Spleen (tissue), 13 donors: ENCODE results near the gene NAA30. TPM values are rescaled to one million over a fixed set of nuclear protein-coding genes. Genes with fewer than 3 reads are reported as not detected.
A peak's percentile ranks its signal among the peaks of the same experiment; 100 is the strongest.
"Not testable (repeated sequence)": the region's sequence is repeated elsewhere in the genome, so short reads cannot be mapped to it uniquely, and the experiment has no call there.

Experiments
- DNase-seq: peaks from one replicate; pipeline ENCODE4 v3.0.0-alpha.2; 2020
- H3K27ac ChIP-seq, 8 donors: fragments of 200-600 bp; sonication (generic) in 7 of 8; 1 replicate in 4 of 8; 2 replicates in 4 of 8; pipeline versions ENCODE4 v1.5.0 to v1.8.0; 2016 to 2021; ENCODE audit warnings: inconsistent platforms in 4 of 8, mild to moderate bottlenecking in 4 of 8, moderate library complexity in 1 of 8
- H3K27me3 ChIP-seq, 7 donors: fragments of 200-600 bp; sonication (generic) in 6 of 7; replicated peaks in 1 of 7; 1 replicate in 4 of 7; 2 replicates in 3 of 7; pipeline versions ENCODE4 v1.5.0 to v1.8.0; 2016 to 2021; ENCODE audit warnings: inconsistent platforms in 3 of 7, mild to moderate bottlenecking in 1 of 7
- H3K36me3 ChIP-seq, 6 donors: fragments of 200-600 bp; sonication (generic) in 5 of 6; 1 replicate in 4 of 6; 2 replicates in 2 of 6; pipeline versions ENCODE4 v1.5.0 to v1.8.0; 2016 to 2021; ENCODE audit warnings: inconsistent platforms in 2 of 6
- H3K4me1 ChIP-seq, 6 donors: fragments of 200-600 bp; sonication (generic) in 5 of 6; 1 replicate in 3 of 6; 2 replicates in 3 of 6; pipeline versions ENCODE4 v1.5.0 to v1.8.0; 2016 to 2021; ENCODE audit warnings: inconsistent platforms in 3 of 6
- H3K4me3 ChIP-seq, 8 donors: fragments of 200-600 bp; sonication (generic) in 7 of 8; 1 replicate in 4 of 8; 2 replicates in 4 of 8; pipeline versions ENCODE4 v1.5.0 to v1.8.0; 2016 to 2021; ENCODE audit warnings: inconsistent platforms in 4 of 8, mild to moderate bottlenecking in 4 of 8, moderate library complexity in 2 of 8
- H3K9me3 ChIP-seq, 8 donors: fragments of 200-600 bp; sonication (generic) in 7 of 8; 1 replicate in 4 of 8; 2 replicates in 4 of 8; pipeline versions ENCODE4 v1.5.0 to v1.8.0; 2016 to 2021; ENCODE audit warnings: inconsistent platforms in 4 of 8
- CTCF ChIP-seq, 11 experiments: fragments of 200-600 bp in 7 of 11; fragments of 450-650 bp in 4 of 11; sonication (generic) in 4 of 11; IDR thresholded peaks in 8 of 11; conservative IDR thresholded peaks in 3 of 11; 1 replicate in 7 of 11; 2 replicates in 4 of 11; pipeline versions ENCODE4 v1.4.0 to v1.8.0; 2016 to 2021; ENCODE audit warnings: antibody characterized with exemption in 11 of 11, inconsistent platforms in 4 of 11, mild to moderate bottlenecking in 1 of 11
- POLR2A ChIP-seq, 3 donors: fragments of 450-650 bp; IDR thresholded peaks; one replicate each; pipeline ENCODE4 v1.5.1; 2017; ENCODE audit warnings: antibody characterized with exemption in 3 of 3, mild to moderate bottlenecking in 1 of 3
- POLR2AphosphoS5 ChIP-seq, 3 donors: sonication (generic); formaldehyde crosslinking; IDR thresholded peaks; one replicate each; pipeline ENCODE4 v1.5.1; 2017; ENCODE audit warnings: antibody characterized with exemption in 3 of 3
- WGBS, 5 donors: extraction: QIAGEN DNeasy Blood & Tissue Kit in 3 of 5; methylation state at CpG; one replicate each; pipeline versions ENCODE4 v1.1.5 to v1.1.7; 2013 to 2018; 5-methylcytosine and 5-hydroxymethylcytosine counted together
- intact Hi-C: fragments of 100-400 bp; cut with DNase I; formaldehyde crosslinking; loops from one replicate; pipeline ENCODE4 v1.15.0; 2023; ENCODE audit warnings: low total_unique reads
- long read RNA-seq, 2 donors: transcript quantifications; one replicate each; lab custom pipeline, GENCODE V29; 2026
- polyA plus RNA-seq, 3 donors: library from polyadenylated mRNA; stranded (reverse); fragments of 200-250 nt; gene quantifications; one replicate each; pipeline ENCODE4 v1.2.1, GENCODE V29; 2013
- total RNA-seq, 7 donors: library from RNA; depleted of rRNA in 3 of 7; stranded (reverse); fragments of >200 nt in 3 of 7; fragmentation: NEBNext Ultra II Directional in 4 of 7; extraction: Animal tissue kit (Norgen Biotek cat#: 25700) in 4 of 7; gene quantifications; one replicate each; pipeline versions ENCODE4 v1.1.0 to v1.2.1, GENCODE V29; 2016 to 2021
- donor health status: healthy with polysubstance abuse.
- donor health status: DM: no; HTN: no; CAD: no; lungs with moderate emphysema.
- donor health status: DM: no; HTN: no; CAD: no.
- donor health status: Bipolar disorder and iron deficiency.
- donor health status: healthy.
- donor health status: DM: no; HTN: no; CAD: no.
- donor health status: DM: yes; HTN: yes; CAD: no.

Gene NAA30
- total RNA-seq (10 to 100 TPM; 13.6 to 24.4 (median 17.9) TPM), polyA plus RNA-seq (1 to 10 TPM; 2.8 to 6.8 (median 4.6) TPM)
- long read RNA-seq, donor 1, full-length matches to known transcripts, result 6 of 6 reads
- long read RNA-seq, donor 1, partial matches to known transcripts, result 0 of 6 reads
- long read RNA-seq, donor 1, other reads (novel, unspliced or antisense), result 0 of 6 reads
- long read RNA-seq, donor 2, full-length matches to known transcripts, result 2 of 2 reads
- long read RNA-seq, donor 2, partial matches to known transcripts, result 0 of 2 reads
- long read RNA-seq, donor 2, other reads (novel, unspliced or antisense), result 0 of 2 reads

DNA sequence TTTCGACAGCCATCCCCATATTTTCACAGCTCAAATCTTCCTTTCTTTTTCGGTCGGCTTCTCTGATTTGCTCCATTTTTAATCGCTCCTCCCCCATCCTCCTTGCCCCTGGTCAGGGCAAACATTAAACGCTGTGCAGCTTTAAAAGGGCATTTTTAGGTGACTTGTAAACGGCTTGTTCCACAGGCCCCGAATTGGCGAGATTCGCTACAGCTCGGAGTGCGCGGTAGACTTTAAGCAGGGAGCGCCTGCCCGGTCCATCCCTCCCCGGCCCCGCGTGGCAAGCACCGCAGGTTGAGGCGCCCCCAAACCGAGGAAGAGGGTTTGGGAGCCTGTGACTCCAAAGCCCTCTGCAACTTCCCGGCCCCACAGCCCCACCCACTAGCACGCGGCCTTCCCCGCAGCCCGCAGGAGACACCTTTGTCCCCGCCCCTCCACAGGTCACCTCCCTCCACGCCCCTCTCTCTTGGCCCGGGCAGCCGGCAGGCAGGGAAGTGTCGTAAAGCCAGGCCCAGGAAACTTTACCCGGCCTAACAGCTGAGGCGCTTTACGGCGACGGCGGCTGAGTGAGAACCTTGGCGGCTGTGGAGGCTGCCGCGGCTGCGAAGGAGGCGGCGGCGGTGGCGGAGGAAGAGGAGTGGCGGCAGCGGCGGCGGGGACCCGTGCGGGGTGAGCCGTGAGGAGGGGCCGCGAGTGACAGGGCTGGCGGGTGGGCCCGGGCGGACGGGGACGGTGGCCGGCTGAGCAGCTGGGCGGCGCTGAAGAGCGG, at the start of gene NAA30:
Gene NAA30, plus strand, starts transcription at position 550 of the 769 bp plus-strand sequence. CDS start 372 bp downstream, outside the sequence.
- Histone ChIP-seq H3K4me3 (peak within 1 kb of the TSS; percentile 77 to 91 (median 82)), H3K9me3 (no peaks in the 10 kb centered on the region), H3K27ac (peak within 1 kb of the TSS; percentile 87 to 95 (median 92)), H3K4me1 (peaks cover 16 to 54% (median 47%) of the 10 kb centered on the region in 6 donors), H3K27me3 (no peaks in the 10 kb centered on the region), H3K36me3 (no peaks in the 10 kb centered on the region)
- intact Hi-C loops, result loop anchor here (5.0 kb wide), 1 partner anchor 123 kb away; the partner anchor contains the start of genes AP5M1 and EXOC5
- TF ChIP-seq CTCF (IDR thresholded peaks at IDR 0.05 in 8 of 11, conservative IDR thresholded peaks at IDR 0.05 in 3 of 11) (peak in 1 of 11 experiments; percentile 1), POLR2AphosphoS5 (IDR thresholded peaks at IDR 0.05) (peak; percentile 92 to 94 (median 94)), POLR2A (IDR thresholded peaks at IDR 0.05) (peak in 2 of 3 donors; percentile 16 to 32)
- peak; percentile 99 for DNase-seq
- WGBS, 5 donors, result 0 to 1% (median 0%) methylated on average over 14 to 62 of the region's 62 CpGs

DNA sequence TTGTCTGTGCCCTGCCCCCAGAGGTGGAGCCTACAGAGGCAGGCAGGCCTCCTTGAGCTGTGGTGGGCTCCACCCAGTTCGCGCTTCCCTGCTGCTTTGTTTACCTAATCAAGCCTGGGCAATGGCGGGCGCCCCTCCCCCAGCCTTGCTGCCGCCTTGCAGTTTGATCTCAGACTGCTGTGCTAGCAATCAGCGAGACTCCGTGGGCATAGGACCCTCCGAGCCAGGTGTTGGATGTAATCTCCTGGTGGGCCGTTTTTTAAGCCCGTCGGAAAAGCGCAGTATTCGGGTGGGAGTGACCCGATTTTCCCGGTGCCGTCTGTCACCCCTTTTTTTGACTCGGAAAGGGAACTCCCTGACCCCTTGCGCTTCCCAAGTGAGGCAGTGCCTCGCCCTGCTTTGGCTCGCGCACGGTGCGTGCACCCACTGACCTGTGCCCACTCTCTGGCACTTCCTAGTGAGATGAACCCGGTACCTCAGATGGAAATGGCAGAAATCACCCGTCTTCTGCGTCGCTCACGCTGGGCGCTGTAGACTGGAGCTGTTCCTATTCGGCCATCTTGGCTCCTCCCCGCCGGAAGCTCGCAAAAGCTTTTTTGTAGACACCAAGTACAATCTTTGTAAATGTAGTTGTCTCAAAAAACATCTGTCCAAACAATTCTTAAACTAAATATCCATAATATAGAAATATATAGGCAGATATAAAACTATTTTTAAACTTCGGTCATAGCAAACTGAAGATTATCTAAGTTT, 46.7 kb upstream of the NAA30 start:
- intact Hi-C loops, result not testable (repeated sequence)
- 76 to 83% (median 80%) methylated on average over 26 to 34 of the region's 34 CpGs for WGBS, 5 donors

GRCh38 chr14:57345106-57345505, 45.3 kb upstream of the NAA30 start:
- no peaks in the 10 kb centered on the region for H3K36me3 ChIP-seq

More for the DNA sequence above, 46.7 kb upstream of the NAA30 start:
- H3K4me3 ChIP-seq, H3K36me3 ChIP-seq, H3K27ac ChIP-seq, H3K9me3 ChIP-seq, DNase-seq, H3K4me1 ChIP-seq: not testable (repeated sequence)
- H3K27me3 ChIP-seq, result peaks cover 0 to 14% (median 0%) of the 10 kb centered on the region in 7 donors

More at GRCh38 chr14:57345106-57345505, 45.3 kb upstream of the NAA30 start:
- Histone ChIP-seq H3K9me3 (peaks cover 0 to 7% (median 0%) of the 10 kb centered on the region in 8 donors), H3K4me3 (no peak overlapping the region), H3K27ac (no peak overlapping the region), H3K4me1 (no peaks in the 10 kb centered on the region), H3K27me3 (peaks cover 0 to 14% (median 0%) of the 10 kb centered on the region in 7 donors)
- WGBS, 5 donors, result 80 to 86% (median 85%) methylated on average over 9 of the region's 9 CpGs
- intact Hi-C loops, result no loop called here
- TF ChIP-seq POLR2A (IDR thresholded peaks at IDR 0.05) (no peak), POLR2AphosphoS5 (IDR thresholded peaks at IDR 0.05) (no peak), CTCF (IDR thresholded peaks at IDR 0.05 in 8 of 11, conservative IDR thresholded peaks at IDR 0.05 in 3 of 11) (no peak)
- DNase-seq, result no peak
